ENCODE data around the gene TCEA2.

Gene TCEA2

DNA sequence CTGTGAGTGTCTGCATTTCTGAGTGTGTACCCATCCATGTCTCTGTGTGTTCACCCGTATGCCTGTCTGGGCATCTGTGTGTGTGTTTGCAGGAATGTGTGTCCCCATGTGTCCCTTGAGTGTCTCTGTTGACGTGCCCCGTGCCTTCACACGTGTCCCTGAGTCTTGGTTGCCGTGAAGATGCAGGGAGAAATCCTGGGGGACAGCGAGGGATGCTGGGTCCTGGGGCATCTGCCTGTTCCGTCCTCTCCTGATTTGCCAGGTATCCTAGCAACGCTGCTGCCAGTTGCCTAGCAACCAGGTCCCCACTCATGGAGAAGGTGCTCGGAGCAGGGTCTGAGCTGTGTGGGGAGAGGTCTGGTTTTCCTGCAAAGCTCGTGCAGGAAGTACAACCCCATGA lies 27.2 kb downstream of the TCEA2 start:
- DNase-seq (ENCODE audit: low read depth) = no peak
- no peak overlapping the region for H3K4me3 ChIP-seq (ENCODE audit: low read depth, low read length)
- TF ChIP-seq CTCF (IDR thresholded peaks at IDR 0.05; ENCODE audit: low read depth, low read length) (no peak), POLR2A (IDR thresholded peaks at IDR 0.05; ENCODE audit: extremely low read depth, insufficient read length) (no peak), MYC (IDR thresholded peaks at IDR 0.05; ENCODE audit: low read depth, low read length) (no peak)
- TF ChIP-seq, protein P1, sequence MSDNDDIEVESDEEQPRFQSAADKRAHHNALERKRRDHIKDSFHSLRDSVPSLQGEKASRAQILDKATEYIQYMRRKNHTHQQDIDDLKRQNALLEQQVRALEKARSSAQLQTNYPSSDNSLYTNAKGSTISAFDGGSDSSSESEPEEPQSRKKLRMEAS (IDR thresholded peaks at IDR 0.05; ENCODE audit: low read depth, low read length) = no peak

- H3K4me3 ChIP-seq (ENCODE audit: low read depth, low read length) = no peak overlapping the region
- no peak for DNase-seq (ENCODE audit: low read depth)
- TF ChIP-seq CTCF (IDR thresholded peaks at IDR 0.05; ENCODE audit: low read depth, low read length) (no peak), MYC (IDR thresholded peaks at IDR 0.05; ENCODE audit: low read depth, low read length) (no peak), POLR2A (IDR thresholded peaks at IDR 0.05; ENCODE audit: extremely low read depth, insufficient read length) (no peak)
- TF ChIP-seq, protein P1 (IDR thresholded peaks at IDR 0.05; ENCODE audit: low read depth, low read length) = no peak
These were observed 28.3 kb downstream of the TCEA2 start for GRCh38 chr20:64091340-64091739.

DNA sequence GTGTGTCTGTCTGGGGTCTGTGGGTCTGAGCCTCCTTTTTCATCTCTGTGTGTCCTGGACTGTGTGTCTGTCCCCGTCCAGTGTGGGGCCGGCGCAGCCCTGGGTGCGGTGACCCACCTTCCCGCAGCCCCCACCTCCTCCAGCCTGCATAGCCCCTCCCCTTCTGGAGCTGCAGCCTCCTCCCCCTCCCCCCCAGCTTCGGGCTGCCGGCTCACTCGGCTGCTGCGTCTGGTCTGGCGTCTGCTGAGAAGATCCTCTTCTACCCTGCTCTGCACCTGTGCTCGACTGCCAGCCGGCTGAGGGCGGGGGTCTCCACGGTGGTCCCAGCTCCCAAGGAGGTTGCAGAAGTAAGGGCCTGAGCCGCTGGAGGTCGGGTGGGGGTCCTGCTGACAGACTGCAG lies 28.8 kb downstream of the TCEA2 start:
- DNase-seq (ENCODE audit: low read depth) = no peak

GRCh38 chr20:64092258-64093012 lies 29.4 kb downstream of the TCEA2 start:
- TF ChIP-seq, protein P1 (IDR thresholded peaks at IDR 0.05; ENCODE audit: low read depth, low read length) = no peak
- TF ChIP-seq CTCF (IDR thresholded peaks at IDR 0.05; ENCODE audit: low read depth, low read length) (no peak), POLR2A (IDR thresholded peaks at IDR 0.05; ENCODE audit: extremely low read depth, insufficient read length) (no peak), MYC (IDR thresholded peaks at IDR 0.05; ENCODE audit: low read depth, low read length) (no peak)
- DNase-seq (ENCODE audit: low read depth) = no peak
- no peak overlapping the region for H3K4me3 ChIP-seq (ENCODE audit: low read depth, low read length)

More for the DNA sequence above, 28.8 kb downstream of the TCEA2 start:
- no peak overlapping the region for H3K4me3 ChIP-seq (ENCODE audit: low read depth, low read length)
- TF ChIP-seq POLR2A (IDR thresholded peaks at IDR 0.05; ENCODE audit: extremely low read depth, insufficient read length) (no peak), MYC (IDR thresholded peaks at IDR 0.05; ENCODE audit: low read depth, low read length) (no peak), CTCF (IDR thresholded peaks at IDR 0.05; ENCODE audit: low read depth, low read length) (no peak)
- TF ChIP-seq, protein P1 (IDR thresholded peaks at IDR 0.05; ENCODE audit: low read depth, low read length) = no peak

DNA sequence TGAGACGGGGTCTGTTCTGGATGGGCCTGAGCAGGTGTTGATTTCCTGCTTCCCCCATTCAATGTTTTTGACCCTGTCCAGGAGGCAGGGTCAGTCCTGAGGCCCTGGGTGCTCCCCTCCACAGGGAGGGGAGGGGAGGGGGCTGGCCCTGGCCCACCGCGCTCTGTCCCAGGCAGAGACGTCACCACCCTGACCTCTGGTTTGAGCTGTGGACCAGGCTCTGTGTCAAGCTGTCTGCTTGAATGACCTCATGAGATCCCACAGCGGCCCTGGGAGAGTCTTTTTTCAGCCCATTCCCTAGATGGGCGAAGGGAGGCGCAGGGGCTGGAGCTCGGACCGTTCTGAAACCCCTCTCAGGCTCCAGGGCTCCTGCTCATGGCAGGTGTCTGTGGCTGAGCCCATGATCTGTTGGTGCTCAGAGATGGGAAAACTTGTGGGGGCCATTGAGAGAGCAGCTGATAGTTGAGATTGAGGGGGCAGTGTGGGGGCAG lies 30.1 kb downstream of the TCEA2 start:
- TF ChIP-seq POLR2A (IDR thresholded peaks at IDR 0.05; ENCODE audit: extremely low read depth, insufficient read length) (no peak), MYC (IDR thresholded peaks at IDR 0.05; ENCODE audit: low read depth, low read length) (no peak), CTCF (IDR thresholded peaks at IDR 0.05; ENCODE audit: low read depth, low read length) (no peak)
- TF ChIP-seq, protein P1 (IDR thresholded peaks at IDR 0.05; ENCODE audit: low read depth, low read length) = no peak
- DNase-seq (ENCODE audit: low read depth) = no peak
- H3K4me3 ChIP-seq (ENCODE audit: low read depth, low read length) = no peak overlapping the region
